ENCODE measurements around the gene RNF214. TPM values are rescaled to one million over a fixed set of nuclear protein-coding genes. Genes with fewer than 3 reads are reported as not detected.

The RNF214 gene
- total RNA-seq, 2 donors from 2014 or later, result 9.4 to 24.8 TPM

GRCh38 chr11:117282956-117283355, 50.5 kb downstream of the RNF214 start:
- intact Hi-C loops (cut with DNase I), result no loop called here
- H3K9me3 ChIP-seq, result no peaks in the 10 kb centered on the region
- no peaks in the 10 kb centered on the region for H3K36me3 ChIP-seq
- H3K4me1 ChIP-seq (replicated peaks), result no peaks in the 10 kb centered on the region
- TF ChIP-seq POLR2AphosphoS5 (IDR thresholded peaks at IDR 0.05), result no peak
- no peak for TF ChIP-seq POLR2A (IDR thresholded peaks at IDR 0.05)
- no peak for TF ChIP-seq CTCF (IDR thresholded peaks at IDR 0.05)
- no peak for DNase-seq (ENCODE audit: low spot score)
- H3K27me3 ChIP-seq (replicated peaks; ENCODE audit: insufficient read depth), result no peaks in the 10 kb centered on the region
- no peak overlapping the region for H3K4me3 ChIP-seq
- H3K27ac ChIP-seq, result no peak overlapping the region
- 90% methylated on average over 3 of the region's 3 CpGs for WGBS

GRCh38 chr11:117284053-117284452, 51.6 kb downstream of the RNF214 start:
- TF ChIP-seq POLR2AphosphoS5 (IDR thresholded peaks at IDR 0.05) (no peak), POLR2A (IDR thresholded peaks at IDR 0.05) (no peak), CTCF (IDR thresholded peaks at IDR 0.05) (no peak)
- Histone ChIP-seq H3K9me3 (no peaks in the 10 kb centered on the region), H3K36me3 (no peaks in the 10 kb centered on the region), H3K27me3 (replicated peaks; ENCODE audit: insufficient read depth) (no peaks in the 10 kb centered on the region), H3K4me3 (no peak overlapping the region), H3K27ac (no peak overlapping the region), H3K4me1 (replicated peaks) (no peaks in the 10 kb centered on the region)
- 95% methylated on average over 2 of the region's 2 CpGs for WGBS
- no peak for DNase-seq (ENCODE audit: low spot score)
- intact Hi-C loops (cut with DNase I), result no loop called here

GRCh38 chr11:117286588-117286987, 54.1 kb downstream of the RNF214 start:
- intact Hi-C loops (cut with DNase I), result no loop called here
- WGBS, result 63% methylated on average over 2 of the region's 2 CpGs
- H3K27me3 ChIP-seq (replicated peaks; ENCODE audit: insufficient read depth), result no peaks in the 10 kb centered on the region

GRCh38 chr11:117287668-117288067, 55.2 kb downstream of the RNF214 start:
- H3K36me3 ChIP-seq, result no peaks in the 10 kb centered on the region
- no peak overlapping the region for H3K27ac ChIP-seq
- no peak for TF ChIP-seq CTCF (IDR thresholded peaks at IDR 0.05)
- no peak for TF ChIP-seq POLR2A (IDR thresholded peaks at IDR 0.05)
- TF ChIP-seq POLR2AphosphoS5 (IDR thresholded peaks at IDR 0.05), result no peak
- no peak overlapping the region for H3K4me3 ChIP-seq
- WGBS, result 75% methylated on average over 3 of the region's 3 CpGs
- intact Hi-C loops (cut with DNase I), result no loop called here
- no peaks in the 10 kb centered on the region for H3K27me3 ChIP-seq (replicated peaks; ENCODE audit: insufficient read depth)
- no peaks in the 10 kb centered on the region for H3K4me1 ChIP-seq (replicated peaks)
- H3K9me3 ChIP-seq, result no peaks in the 10 kb centered on the region
- DNase-seq (ENCODE audit: low spot score), result no peak

More at GRCh38 chr11:117286588-117286987, 54.1 kb downstream of the RNF214 start:
- no peak overlapping the region for H3K4me3 ChIP-seq
- H3K27ac ChIP-seq, result no peak overlapping the region
- no peaks in the 10 kb centered on the region for H3K9me3 ChIP-seq
- H3K36me3 ChIP-seq, result no peaks in the 10 kb centered on the region
- TF ChIP-seq POLR2A (IDR thresholded peaks at IDR 0.05), result no peak
- no peak for TF ChIP-seq POLR2AphosphoS5 (IDR thresholded peaks at IDR 0.05)
- TF ChIP-seq CTCF (IDR thresholded peaks at IDR 0.05), result no peak
- no peaks in the 10 kb centered on the region for H3K4me1 ChIP-seq (replicated peaks)
- no peak for DNase-seq (ENCODE audit: low spot score)

- 92% methylated on average over 1 of the region's 1 CpG for WGBS
- intact Hi-C loops (cut with DNase I), result no loop called here
- peaks cover 0 to 3% of the 10 kb centered on the region in 2 donors for H3K36me3 ChIP-seq
Observed at GRCh38 chr11:117289795-117290194, 57.3 kb downstream of the RNF214 start.

More at GRCh38 chr11:117289795-117290194, 57.3 kb downstream of the RNF214 start:
- Histone ChIP-seq H3K27me3 (replicated peaks; ENCODE audit: insufficient read depth) (no peaks in the 10 kb centered on the region), H3K27ac (no peak overlapping the region), H3K9me3 (no peaks in the 10 kb centered on the region), H3K4me1 (replicated peaks) (no peaks in the 10 kb centered on the region), H3K4me3 (no peak overlapping the region)
- no peak for DNase-seq (ENCODE audit: low spot score)
- TF ChIP-seq POLR2AphosphoS5 (IDR thresholded peaks at IDR 0.05) (no peak), CTCF (IDR thresholded peaks at IDR 0.05) (no peak), POLR2A (IDR thresholded peaks at IDR 0.05) (no peak)

Measured in prostate gland (tissue), 2 donors.